Measurements from ENCODE around the gene CCNI.

CCNI gene

DNA sequence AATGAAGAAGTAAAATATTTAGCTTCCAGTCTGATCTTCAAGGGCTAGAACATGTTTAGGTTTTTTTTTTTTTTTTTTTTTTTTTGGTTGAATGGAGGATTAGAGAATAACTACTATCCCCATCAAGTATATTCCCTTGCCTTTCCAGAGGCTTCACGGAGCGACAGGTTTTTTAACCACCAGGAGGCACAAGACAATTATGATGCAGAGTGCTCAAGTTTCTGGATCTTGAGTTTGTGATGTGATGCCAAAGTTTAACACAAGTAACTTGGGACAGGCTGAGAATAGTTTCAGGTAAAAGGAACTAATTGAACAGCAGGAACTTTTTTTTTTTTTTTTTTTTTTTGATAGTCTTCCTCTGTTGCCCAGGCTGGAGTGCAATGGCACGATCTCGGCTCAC, 30.3 kb downstream of the CCNI start:
- DNase-seq = no peak
- Histone ChIP-seq H3K79me2 (ENCODE audit: insufficient read depth, low read length) (no peaks in the 10 kb centered on the region), H3K9me3 (ENCODE audit: insufficient read depth, low read length, severe bottlenecking) (no peaks in the 10 kb centered on the region), H4K20me1 (ENCODE audit: insufficient read depth, low read length) (peaks cover 4% of the 10 kb centered on the region), H3K4me1 (ENCODE audit: insufficient read depth, low read length) (no peaks in the 10 kb centered on the region), H3K4me2 (ENCODE audit: insufficient read depth, low read length) (no peak overlapping the region), H2AFZ (ENCODE audit: low read depth, low read length) (no peak overlapping the region), H3K4me3 (ENCODE audit: low read depth in 1 of 2, low read length in 2 of 2) (no peak overlapping the region), H3K27me3 (ENCODE audit: insufficient read depth, low read length, poor library complexity) (no peaks in the 10 kb centered on the region), H3K36me3 (ENCODE audit: insufficient read depth, low read length) (peaks cover 44% of the 10 kb centered on the region), H3K27ac (ENCODE audit: low read length) (no peak overlapping the region), H3K9ac (ENCODE audit: low read depth, low read length) (no peak overlapping the region)
- TF ChIP-seq EZH2 (IDR thresholded peaks at IDR 0.05; ENCODE audit: borderline replicate concordance, low read depth, low read length, severe bottlenecking) = no peak
- TF ChIP-seq, protein P1, sequence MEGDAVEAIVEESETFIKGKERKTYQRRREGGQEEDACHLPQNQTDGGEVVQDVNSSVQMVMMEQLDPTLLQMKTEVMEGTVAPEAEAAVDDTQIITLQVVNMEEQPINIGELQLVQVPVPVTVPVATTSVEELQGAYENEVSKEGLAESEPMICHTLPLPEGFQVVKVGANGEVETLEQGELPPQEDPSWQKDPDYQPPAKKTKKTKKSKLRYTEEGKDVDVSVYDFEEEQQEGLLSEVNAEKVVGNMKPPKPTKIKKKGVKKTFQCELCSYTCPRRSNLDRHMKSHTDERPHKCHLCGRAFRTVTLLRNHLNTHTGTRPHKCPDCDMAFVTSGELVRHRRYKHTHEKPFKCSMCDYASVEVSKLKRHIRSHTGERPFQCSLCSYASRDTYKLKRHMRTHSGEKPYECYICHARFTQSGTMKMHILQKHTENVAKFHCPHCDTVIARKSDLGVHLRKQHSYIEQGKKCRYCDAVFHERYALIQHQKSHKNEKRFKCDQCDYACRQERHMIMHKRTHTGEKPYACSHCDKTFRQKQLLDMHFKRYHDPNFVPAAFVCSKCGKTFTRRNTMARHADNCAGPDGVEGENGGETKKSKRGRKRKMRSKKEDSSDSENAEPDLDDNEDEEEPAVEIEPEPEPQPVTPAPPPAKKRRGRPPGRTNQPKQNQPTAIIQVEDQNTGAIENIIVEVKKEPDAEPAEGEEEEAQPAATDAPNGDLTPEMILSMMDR (IDR thresholded peaks at IDR 0.05; ENCODE audit: borderline replicate concordance, extremely low read depth, low read length, poor library complexity, severe bottlenecking) = no peak
- no peak for ATAC-seq (ENCODE audit: insufficient read depth, low read depth)

DNA sequence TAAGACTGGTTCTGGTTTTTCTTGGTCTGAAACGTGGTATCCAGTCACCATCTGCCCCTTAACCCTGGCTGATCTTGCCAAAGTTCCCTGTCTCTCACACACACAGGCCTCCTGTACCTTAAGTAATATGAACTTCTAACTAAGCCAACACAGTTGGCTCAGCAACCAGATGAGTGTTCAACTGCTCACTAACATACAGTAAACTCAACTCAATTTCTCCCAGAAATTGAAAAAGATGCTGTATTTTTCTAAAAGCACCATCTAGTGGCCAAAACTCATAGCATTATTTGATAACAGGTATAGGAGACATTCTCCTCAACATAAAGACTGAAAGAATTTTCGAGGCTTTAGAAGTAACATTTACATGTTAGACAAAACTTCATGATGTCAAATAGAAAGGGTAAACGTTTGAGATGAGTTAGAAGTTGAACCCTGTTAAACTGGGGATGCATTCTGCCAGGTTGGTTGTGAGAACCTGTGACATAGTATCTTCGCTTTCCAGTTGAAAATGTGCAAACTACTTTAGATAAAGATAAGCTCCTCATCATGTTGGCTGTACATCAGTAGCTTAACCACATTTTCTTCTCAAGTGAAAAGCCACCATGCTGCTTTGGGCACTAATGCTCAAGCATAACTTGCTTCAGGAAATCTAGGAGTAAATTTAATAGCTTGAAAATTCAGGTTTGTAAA, 31.2 kb downstream of the CCNI start:
- no peaks in the 10 kb centered on the region for H3K79me2 ChIP-seq (ENCODE audit: insufficient read depth, low read length)
- ATAC-seq (ENCODE audit: insufficient read depth, low read depth) (peak; percentile 65), DNase-seq (no peak)
- peaks cover 4% of the 10 kb centered on the region; the same call in 1 of the 2 replicates for H4K20me1 ChIP-seq (ENCODE audit: insufficient read depth, low read length)
- no peaks in the 10 kb centered on the region for H3K4me1 ChIP-seq (ENCODE audit: insufficient read depth, low read length)
- no peaks in the 10 kb centered on the region for H3K27me3 ChIP-seq (ENCODE audit: insufficient read depth, low read length, poor library complexity)
- H3K9me3 ChIP-seq (ENCODE audit: insufficient read depth, low read length, severe bottlenecking) = no peaks in the 10 kb centered on the region
- no peak overlapping the region for H3K4me3 ChIP-seq (ENCODE audit: low read depth in 1 of 2, low read length in 2 of 2)
- no peak overlapping the region for H3K27ac ChIP-seq (ENCODE audit: low read length)
- H3K36me3 ChIP-seq (ENCODE audit: insufficient read depth, low read length) = peaks cover 35% of the 10 kb centered on the region
- no peak overlapping the region for H3K9ac ChIP-seq (ENCODE audit: low read depth, low read length)
- TF ChIP-seq, protein P1 (IDR thresholded peaks at IDR 0.05; ENCODE audit: borderline replicate concordance, extremely low read depth, low read length, poor library complexity, severe bottlenecking) = peak; percentile 71
- TF ChIP-seq EZH2 (IDR thresholded peaks at IDR 0.05; ENCODE audit: borderline replicate concordance, low read depth, low read length, severe bottlenecking) = no peak
- no peak overlapping the region for H3K4me2 ChIP-seq (ENCODE audit: insufficient read depth, low read length)
- H2AFZ ChIP-seq (ENCODE audit: low read depth, low read length) = no peak overlapping the region

DNA sequence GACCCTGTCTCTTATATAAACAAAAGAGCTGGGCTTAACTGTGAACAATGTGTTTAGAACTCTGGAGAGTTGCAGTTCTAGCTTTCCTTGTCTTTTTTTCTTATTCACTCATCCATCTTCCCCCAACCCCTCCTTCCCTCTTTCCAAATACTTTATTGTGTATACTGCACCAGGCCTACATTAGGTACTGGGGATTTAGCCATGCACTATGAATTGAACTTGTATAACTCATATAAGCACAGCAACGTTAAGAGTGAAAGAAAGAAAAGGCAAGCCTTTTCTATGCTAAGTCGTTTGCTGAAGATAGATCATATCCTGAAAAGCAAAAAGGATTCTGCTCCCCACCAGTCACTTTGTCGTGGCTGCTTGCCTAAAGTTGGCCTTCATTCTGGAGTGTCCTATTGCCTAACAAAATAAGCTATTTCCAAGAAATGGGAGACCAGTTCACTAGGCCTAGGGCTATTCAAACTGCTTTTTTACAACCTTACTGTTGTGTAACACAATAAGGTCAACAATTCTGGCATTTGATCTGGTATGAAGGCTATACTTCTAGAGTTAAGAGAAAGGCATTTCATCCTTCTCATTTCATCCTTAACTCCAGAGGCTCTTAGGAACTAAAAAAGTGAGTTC, 32.2 kb downstream of the CCNI start:
- no peaks in the 10 kb centered on the region for H3K4me1 ChIP-seq (ENCODE audit: insufficient read depth, low read length)
- H3K79me2 ChIP-seq (ENCODE audit: insufficient read depth, low read length) = no peaks in the 10 kb centered on the region
- no peak overlapping the region for H3K4me2 ChIP-seq (ENCODE audit: insufficient read depth, low read length)
- H3K4me3 ChIP-seq (ENCODE audit: low read depth in 1 of 2, low read length in 2 of 2) = no peak overlapping the region
- H3K9ac ChIP-seq (ENCODE audit: low read depth, low read length) = no peak overlapping the region
- DNase-seq (no peak), ATAC-seq (ENCODE audit: insufficient read depth, low read depth) (no peak)
- H4K20me1 ChIP-seq (ENCODE audit: insufficient read depth, low read length) = peaks cover 4% of the 10 kb centered on the region; the same call in 1 of the 2 replicates
- H3K27ac ChIP-seq (ENCODE audit: low read length) = no peak overlapping the region
- peaks cover 27% of the 10 kb centered on the region for H3K36me3 ChIP-seq (ENCODE audit: insufficient read depth, low read length)
- no peak overlapping the region for H2AFZ ChIP-seq (ENCODE audit: low read depth, low read length)
- H3K27me3 ChIP-seq (ENCODE audit: insufficient read depth, low read length, poor library complexity) = no peaks in the 10 kb centered on the region
- H3K9me3 ChIP-seq (ENCODE audit: insufficient read depth, low read length, severe bottlenecking) = no peaks in the 10 kb centered on the region
- TF ChIP-seq, protein P1 (IDR thresholded peaks at IDR 0.05; ENCODE audit: borderline replicate concordance, extremely low read depth, low read length, poor library complexity, severe bottlenecking) = no peak

Data from DND-41 (cell line).